GM23338 (cell line): Measurements from ENCODE around the gene INO80. TPM values are rescaled to one million over a fixed set of nuclear protein-coding genes. Genes with fewer than 3 reads are reported as not detected.

Experiments
- ATAC-seq: fragments of 200-7000 bp; cut with Tn5 transposase; 3 replicates; pipeline ENCODE4 v1.9.1; 2020
- DNase-seq: peaks from one replicate; pipeline ENCODE4 v3.0.0-alpha.2; 2015; ENCODE audit warnings: low spot score
- H2AFZ ChIP-seq: fragments of 200-600 bp; sonication (generic); 2 replicates; pipeline ENCODE4 v1.8.0; 2016; ENCODE audit warnings: antibody characterized with exemption, mild to moderate bottlenecking, moderate library complexity
- H3F3A ChIP-seq: fragments of 200-600 bp; sonication (generic); replicated peaks from 2 replicates; pipeline ENCODE4 v1.8.0; 2017; ENCODE audit warnings: antibody characterized with exemption, mixed run types, low read depth
- H3K27ac ChIP-seq: fragments of 200-600 bp; sonication (generic); 2 replicates; pipeline ENCODE4 v1.6.1; 2016; ENCODE audit warnings: low read depth
- H3K27me3 ChIP-seq: fragments of 200-600 bp; sonication (generic); 2 replicates; pipeline ENCODE4 v1.8.0; 2016; ENCODE audit warnings: mild to moderate bottlenecking, mixed run types, moderate library complexity; ENCODE audit not compliant: insufficient read depth
- H3K36me3 ChIP-seq: fragments of 200-600 bp; sonication (generic); 2 replicates; pipeline ENCODE4 v1.8.0; 2016; ENCODE audit warnings: mild to moderate bottlenecking; ENCODE audit not compliant: insufficient read depth
- H3K4me1 ChIP-seq: fragments of 200-600 bp; sonication (generic); 2 replicates; pipeline ENCODE4 v1.8.0; 2016; ENCODE audit warnings: mild to moderate bottlenecking, moderate library complexity; ENCODE audit not compliant: insufficient read depth
- H3K4me2 ChIP-seq: fragments of 200-600 bp; sonication (generic); 2 replicates; pipeline ENCODE4 v1.7.1; 2017; ENCODE audit warnings: mixed run types
- H3K4me3 ChIP-seq: fragments of 200-600 bp; sonication (generic); 2 replicates; pipeline ENCODE4 v1.6.1; 2016; ENCODE audit warnings: mixed run types
- H3K79me2 ChIP-seq: fragments of 200-600 bp; sonication (generic); replicated peaks from 2 replicates; pipeline ENCODE4 v1.8.0; 2017; ENCODE audit warnings: mild to moderate bottlenecking; ENCODE audit not compliant: insufficient read depth
- H3K9me2 ChIP-seq: fragments of 200-600 bp; sonication (generic); 2 replicates; pipeline ENCODE4 v1.8.0; 2017; ENCODE audit not compliant: insufficient read depth
- H4K20me1 ChIP-seq: fragments of 200-600 bp; sonication (generic); replicated peaks from 2 replicates; pipeline ENCODE4 v1.8.0; 2017; ENCODE audit warnings: mild to moderate bottlenecking; ENCODE audit not compliant: insufficient read depth
- H3K27ac Mint-ChIP-seq: 2 replicates; pipeline ENCODE4 v1.8.0; 2020; ENCODE audit warnings: inconsistent platforms, mild to moderate bottlenecking, moderate library complexity, mixed read lengths
- H3K27me3 Mint-ChIP-seq: 3 replicates; pipeline ENCODE4 v1.8.0; 2022; ENCODE audit warnings: low read depth, mild to moderate bottlenecking, moderate library complexity, mixed read lengths, inconsistent platforms; ENCODE audit not compliant: insufficient read depth, poor library complexity
- H3K36me3 Mint-ChIP-seq: 3 replicates; pipeline ENCODE4 v1.8.0; 2021; ENCODE audit warnings: low read depth, mild to moderate bottlenecking, inconsistent platforms, moderate library complexity, mixed read lengths
- H3K4me1 Mint-ChIP-seq: 3 replicates; pipeline ENCODE4 v1.8.0; 2020; ENCODE audit warnings: mild to moderate bottlenecking, inconsistent platforms, mixed read lengths
- H3K4me3 Mint-ChIP-seq: 3 replicates; pipeline ENCODE4 v1.8.0; 2021; ENCODE audit warnings: moderate library complexity, mild to moderate bottlenecking, inconsistent platforms, mixed read lengths
- H3K9me3 Mint-ChIP-seq: 3 replicates; pipeline ENCODE4 v1.8.0; 2020; ENCODE audit warnings: moderate library complexity, mild to moderate bottlenecking, inconsistent platforms, mixed read lengths
- EZH2 ChIP-seq: fragments of 200-600 bp; sonication (generic); IDR thresholded peaks from one replicate; pipeline ENCODE4 v1.8.0; 2017; ENCODE audit warnings: antibody characterized with exemption, mild to moderate bottlenecking, low read depth; ENCODE audit not compliant: unreplicated experiment
- NANOG ChIP-seq: IDR thresholded peaks from 2 replicates; pipeline ENCODE4 v1.6.1; 2016; ENCODE audit warnings: antibody characterized with exemption, borderline replicate concordance
- POLR2AphosphoS5 ChIP-seq: IDR thresholded peaks from 2 replicates; pipeline ENCODE4 v1.6.1; 2016; ENCODE audit warnings: antibody characterized with exemption, low read depth
- ZNF114 ChIP-seq: fragments of 250-450 bp; sonication (Bioruptor Pico); IDR thresholded peaks from 2 replicates; pipeline ENCODE4 v1.5.0; 2020; ENCODE audit warnings: mild to moderate bottlenecking, moderate library complexity
- ZNF331 ChIP-seq: fragments of 250-450 bp; sonication (Bioruptor Pico); IDR thresholded peaks from 2 replicates; pipeline ENCODE4 v1.5.0; 2020; ENCODE audit warnings: low read depth, mild to moderate bottlenecking, moderate library complexity
- ZNF462 ChIP-seq: fragments of 250-450 bp; sonication (Bioruptor Pico); IDR thresholded peaks from 2 replicates; pipeline ENCODE4 v1.5.0; 2020; ENCODE audit warnings: mild to moderate bottlenecking, moderate library complexity
- polyA plus RNA-seq: library from polyadenylated mRNA; unstranded; fragments of >200 nt; fragmentation: Nextera tagmentation; extraction: Ambion mirVana; gene quantifications from 2 replicates; pipeline ENCODE4 v1.2.1, GENCODE V29; 2016
- total RNA-seq: library from RNA; depleted of rRNA; stranded (reverse); fragments of >200 nt; shearing (Covaris generic); gene quantifications from 2 replicates; pipeline ENCODE4 v1.2.3, GENCODE V29; 2014
- TF ChIP-seq, protein P1 (sequence below): IDR thresholded peaks from 2 replicates; pipeline ENCODE4 v1.6.1; 2016; ENCODE audit warnings: antibody characterized with exemption

INO80 gene
- total and polyA plus RNA-seq, 2 experiments from 2014 or later, result 6.5 to 24.9 TPM

DNA sequence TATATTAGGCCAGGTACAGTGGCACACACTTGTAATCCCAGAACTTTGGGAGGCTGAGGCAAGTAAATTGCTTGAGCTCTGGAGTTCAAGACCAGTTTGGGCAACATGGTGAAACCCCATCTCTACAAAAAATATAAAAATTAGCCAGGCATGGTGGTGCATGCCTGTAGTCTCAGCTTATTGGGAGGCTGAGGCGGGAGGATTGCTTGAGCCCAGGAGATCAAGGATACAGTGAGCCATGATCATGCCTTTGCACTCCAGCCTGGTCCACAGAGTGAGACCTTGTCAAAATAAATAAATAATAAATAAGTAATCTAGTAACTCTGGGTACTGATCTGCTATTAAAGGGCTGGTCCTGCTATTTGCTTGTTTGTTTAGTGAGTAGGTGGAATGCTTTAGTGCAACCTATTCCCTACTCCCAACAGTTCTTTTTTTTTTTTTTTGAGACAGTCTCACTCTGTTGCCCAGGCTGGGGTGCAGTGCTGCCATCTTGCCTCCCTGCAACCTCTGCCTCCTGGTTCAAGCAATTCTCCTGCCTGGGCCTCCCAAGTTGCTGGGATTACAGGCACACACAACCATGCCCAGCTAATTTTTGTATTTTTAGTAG lies 9.1 kb upstream of the INO80 start:
- Histone ChIP-seq H3K4me2 (no peak overlapping the region), H3K4me3 (no peak overlapping the region), H3K9me2 (no peaks in the 10 kb centered on the region), H3K4me1 (no peaks in the 10 kb centered on the region), H3K27ac (no peak overlapping the region), H3K36me3 (no peaks in the 10 kb centered on the region), H3K27me3 (no peaks in the 10 kb centered on the region), H2AFZ (no peak overlapping the region), H4K20me1 (no peaks in the 10 kb centered on the region), H3K79me2 (no peaks in the 10 kb centered on the region), H3F3A (no peaks in the 10 kb centered on the region)
- ATAC-seq (no peak), DNase-seq (no peak)
- H3K4me3 Mint-ChIP-seq, result no peak overlapping the region
- TF ChIP-seq ZNF331 (CRISPR knock-in tag), result no peak
- TF ChIP-seq ZNF462 (CRISPR knock-in tag), result no peak
- TF ChIP-seq ZNF114 (CRISPR knock-in tag), result no peak
- TF ChIP-seq, protein P1, sequence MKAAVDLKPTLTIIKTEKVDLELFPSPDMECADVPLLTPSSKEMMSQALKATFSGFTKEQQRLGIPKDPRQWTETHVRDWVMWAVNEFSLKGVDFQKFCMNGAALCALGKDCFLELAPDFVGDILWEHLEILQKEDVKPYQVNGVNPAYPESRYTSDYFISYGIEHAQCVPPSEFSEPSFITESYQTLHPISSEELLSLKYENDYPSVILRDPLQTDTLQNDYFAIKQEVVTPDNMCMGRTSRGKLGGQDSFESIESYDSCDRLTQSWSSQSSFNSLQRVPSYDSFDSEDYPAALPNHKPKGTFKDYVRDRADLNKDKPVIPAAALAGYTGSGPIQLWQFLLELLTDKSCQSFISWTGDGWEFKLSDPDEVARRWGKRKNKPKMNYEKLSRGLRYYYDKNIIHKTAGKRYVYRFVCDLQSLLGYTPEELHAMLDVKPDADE, result no peak
- no peaks in the 10 kb centered on the region for H3K9me3 Mint-ChIP-seq
- H3K27ac Mint-ChIP-seq, result no peak overlapping the region
- H3K27me3 Mint-ChIP-seq, result peaks cover 6% of the 10 kb centered on the region
- no peaks in the 10 kb centered on the region for H3K36me3 Mint-ChIP-seq
- H3K4me1 Mint-ChIP-seq, result no peaks in the 10 kb centered on the region

DNA sequence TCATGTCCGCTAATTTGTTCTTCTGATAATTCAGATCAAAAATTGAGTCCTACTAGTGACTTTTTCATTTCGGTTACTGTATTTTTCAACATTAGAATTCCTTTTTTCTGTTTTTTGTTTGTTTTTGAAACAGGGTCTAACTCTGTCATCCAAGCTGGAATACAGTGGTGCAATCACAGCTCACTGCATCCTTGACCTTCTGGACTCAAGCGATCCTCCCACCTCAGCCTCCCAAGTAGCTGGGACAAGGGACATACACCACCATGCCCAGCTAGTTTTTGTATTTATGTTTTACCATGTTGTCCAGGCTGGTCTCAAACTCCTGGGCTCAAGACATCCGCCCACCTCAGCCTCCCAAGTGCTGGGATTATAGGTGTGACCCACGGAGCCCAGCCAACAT lies 8.0 kb upstream of the INO80 start:
- H3F3A ChIP-seq, result no peaks in the 10 kb centered on the region
- no peak overlapping the region for H3K4me2 ChIP-seq
- Mint-ChIP-seq H3K4me1 (no peaks in the 10 kb centered on the region), H3K4me3 (no peak overlapping the region), H3K27me3 (peaks cover 3% of the 10 kb centered on the region), H3K36me3 (no peaks in the 10 kb centered on the region), H3K9me3 (no peaks in the 10 kb centered on the region), H3K27ac (no peak overlapping the region)
- no peaks in the 10 kb centered on the region for H4K20me1 ChIP-seq
- H2AFZ ChIP-seq, result no peak overlapping the region
- H3K4me1 ChIP-seq, result no peaks in the 10 kb centered on the region
- no peaks in the 10 kb centered on the region for H3K27me3 ChIP-seq
- ATAC-seq (no peak), DNase-seq (no peak)
- H3K27ac ChIP-seq, result no peak overlapping the region
- H3K79me2 ChIP-seq, result no peaks in the 10 kb centered on the region
- H3K9me2 ChIP-seq, result no peaks in the 10 kb centered on the region
- no peaks in the 10 kb centered on the region for H3K36me3 ChIP-seq
- no peak overlapping the region for H3K4me3 ChIP-seq
- TF ChIP-seq NANOG (no peak), ZNF114 (CRISPR knock-in tag) (no peak), POLR2AphosphoS5 (no peak), EZH2 (no peak)
